Heart right ventricle (tissue), 16 donors: ENCODE measurements around the gene EGLN2. TPM values are rescaled to one million over a fixed set of nuclear protein-coding genes. Genes with fewer than 3 reads are reported as not detected.

Experiments
- ATAC-seq, 8 donors: fragments of 200-7000 bp; cut with Tn5 transposase; one replicate each; pipeline ENCODE4 v1.9.1; 2020; ENCODE audit warnings: mild to moderate bottlenecking in 8 of 8, moderate library complexity in 8 of 8, moderate number of reproducible peaks in 1 of 8
- DNase-seq, 2 donors: peaks; one replicate each; pipeline ENCODE4 v3.0.0-alpha.2; 2020
- H3K27ac ChIP-seq, 10 donors: fragments of 200-600 bp; sonication (generic) in 2 of 10; one replicate each; pipeline versions ENCODE4 v1.5.0 to v1.8.0; 2020 to 2022; ENCODE audit warnings: mild to moderate bottlenecking in 3 of 10
- H3K27me3 ChIP-seq, 7 donors: fragments of 200-600 bp; one replicate each; pipeline ENCODE4 v1.8.0; 2021 to 2022; ENCODE audit warnings: mild to moderate bottlenecking in 2 of 7
- H3K36me3 ChIP-seq, 9 donors: fragments of 200-600 bp; sonication (generic) in 1 of 9; one replicate each; pipeline versions ENCODE4 v1.5.0 to v1.8.0; 2020 to 2022; ENCODE audit warnings: mild to moderate bottlenecking in 2 of 9
- H3K4me1 ChIP-seq, 9 donors: fragments of 200-600 bp; sonication (generic) in 1 of 9; one replicate each; pipeline versions ENCODE4 v1.5.0 to v1.8.0; 2020 to 2022; ENCODE audit warnings: mild to moderate bottlenecking in 4 of 9
- H3K4me3 ChIP-seq, 10 donors: fragments of 200-600 bp; sonication (generic) in 2 of 10; one replicate each; pipeline versions ENCODE4 v1.5.0 to v1.8.0; 2020 to 2022; ENCODE audit warnings: mild to moderate bottlenecking in 7 of 10, moderate library complexity in 2 of 10
- H3K9me3 ChIP-seq, 11 donors: fragments of 200-600 bp in 10 of 11; sonication (generic) in 2 of 11; one replicate each; pipeline versions ENCODE4 v1.5.0 to v1.8.0; 2013 to 2022; ENCODE audit warnings: mild to moderate bottlenecking in 2 of 11, control low read depth in 1 of 11, moderate library complexity in 1 of 11
- CTCF ChIP-seq, 9 donors: fragments of 200-600 bp; sonication (generic) in 2 of 9; IDR thresholded peaks; one replicate each; pipeline versions ENCODE4 v1.5.0 to v1.8.0; 2021 to 2022; ENCODE audit warnings: antibody characterized with exemption in 9 of 9, mild to moderate bottlenecking in 5 of 9, moderate library complexity in 1 of 9
- WGBS, 2 donors: extraction: QIAGEN DNeasy Blood & Tissue Kit; methylation state at CpG; one replicate each; pipeline ENCODE4 v1.1.7; 2013; ENCODE audit warnings: inconsistent platforms in 1 of 2; 5-methylcytosine and 5-hydroxymethylcytosine counted together
- intact Hi-C, 10 donors: fragments of 100-400 bp; cut with DNase I; formaldehyde crosslinking; loops; one replicate each; pipeline versions ENCODE4 v1.11.1 to v1.14.2; 2022
- polyA plus RNA-seq, 2 donors: library from polyadenylated mRNA; stranded (reverse); fragments of 200-250 nt; gene quantifications; one replicate each; pipeline ENCODE4 v1.2.3, GENCODE V29; 2013
- total RNA-seq, 10 donors: library from RNA; stranded (reverse); fragmentation: NEBNext Ultra II Directional in 3 of 10; extraction: Animal tissue kit (Norgen Biotek cat#: 25700) in 3 of 10; gene quantifications; one replicate each; pipeline versions ENCODE4 v1.2.1 to v1.2.4, GENCODE V29; 2021 to 2023
- donor health status: Arrhythmogenic right ventricular cardiomyopathy.
- donor health status: ischemic (EF 13 %, LVEDD 7.1; RV severe dilation, severe dysfunction).
- donor health status: healthy with polysubstance abuse.
- donor health status: DM: no; HTN: yes; CAD: no.
- donor health status: DM: no; HTN: no; CAD: no.
- donor health status: ischemic (EF 25% LVEDD 6.9; RV normal size, moderate dysfunction).
- donor health status: ischemic (EF 25% LVEDD 5.7; RV mildly dilated, moderate dysfunction).
- donor health status: healthy.
- donor health status: DM: yes; HTN: yes; CAD: no.
- donor health status: Ischemic cardiomyopathy.
- donor health status: ischemic (EF 35%, LVEDD 5.7; RV mildly dilated, moderate dysfunction).
- donor health status: nonischemic (EF 11% LVEDD 7.7; RV severe dilation, severe dysfunction).
- donor health status: DM: yes; HTN: yes; CAD: no.
- donor health status: PGD.
- donor health status: ischemic (EF 29% LVEDD 5.4; RV normal size, mild dysfunction).
- donor health status: nonischemic (EF 23%, LVEDD 6.1; RV moderate dilation, normal function).

The EGLN2 gene
- total and polyA plus RNA-seq, 12 donors = 31.8 to 78.6 (median 46.0) TPM

GRCh38 chr19:40799558-40800338 lies 757 bp downstream of the EGLN2 start:
- DNase-seq = peak; percentile 75 to 80
- peaks cover 36 to 61% (median 55%) of the 10 kb centered on the region in 9 donors for H3K4me1 ChIP-seq

GRCh38 chr19:40800339-40800996 lies 1.5 kb downstream of the EGLN2 start:
- no peak for ATAC-seq
- TF ChIP-seq CTCF (IDR thresholded peaks at IDR 0.05) = no peak
- intact Hi-C loops = loop anchor here in 3 of 10 donors (2.0 to 10.0 kb wide), 4 partner anchors 18 to 386 kb away; partner anchors contain the start of genes ACTMAP (in 1 of the 3), PRX (in 1 of the 3) and SNRPA (in 1 of the 3)
- WGBS, 2 donors = 51 to 66% methylated on average over 27 of the region's 27 CpGs
- H3K9me3 ChIP-seq = no peaks in the 10 kb centered on the region
- peak overlapping the region; percentile 94 to 99 (median 97) for H3K27ac ChIP-seq
- no peak for DNase-seq
- H3K4me1 ChIP-seq = peaks cover 43 to 68% (median 63%) of the 10 kb centered on the region in 9 donors
- no peaks in the 10 kb centered on the region for H3K27me3 ChIP-seq
- peaks cover 0 to 51% (median 9%) of the 10 kb centered on the region in 9 donors for H3K36me3 ChIP-seq
- peak overlapping the region; percentile 76 to 97 (median 93) for H3K4me3 ChIP-seq

More at GRCh38 chr19:40799558-40800338, 757 bp downstream of the EGLN2 start:
- Histone ChIP-seq H3K9me3 (no peaks in the 10 kb centered on the region), H3K27me3 (no peaks in the 10 kb centered on the region), H3K27ac (peak overlapping the region; percentile 94 to 99 (median 97)), H3K4me3 (peak overlapping the region; percentile 76 to 97 (median 93)), H3K36me3 (peaks cover 0 to 45% (median 9%) of the 10 kb centered on the region in 9 donors)
- no peak for TF ChIP-seq CTCF (IDR thresholded peaks at IDR 0.05)
- 1 to 2% methylated on average over 40 of the region's 40 CpGs for WGBS, 2 donors
- intact Hi-C loops = loop anchor here in 5 of 10 donors (2.0 to 10.0 kb wide), 9 partner anchors 19 to 385 kb away; partner anchors contain the start of genes ACTMAP (in 4 of the 5), SNRPA (in 4 of the 5), COQ8B (in 3 of the 5) and ITPKC (in 3 of the 5)
- ATAC-seq = peak; percentile 9 to 40 (median 26)

- H3K4me1 ChIP-seq = peaks cover 48 to 73% (median 68%) of the 10 kb centered on the region in 9 donors
- intact Hi-C loops = loop anchor here in 3 of 10 donors (2.0 to 10.0 kb wide), 4 partner anchors 18 to 386 kb away; partner anchors contain the start of genes ACTMAP (in 1 of the 3), PRX (in 1 of the 3) and SNRPA (in 1 of the 3)
- peak overlapping the region; percentile 30 to 99 (median 96) for H3K27ac ChIP-seq
- no peaks in the 10 kb centered on the region for H3K27me3 ChIP-seq
- H3K4me3 ChIP-seq = peak overlapping the region; percentile 6 to 97 (median 93)
- peaks cover 0 to 54% (median 13%) of the 10 kb centered on the region in 9 donors for H3K36me3 ChIP-seq
- 63 to 73% methylated on average over 27 of the region's 27 CpGs for WGBS, 2 donors
- no peaks in the 10 kb centered on the region for H3K9me3 ChIP-seq
- TF ChIP-seq CTCF (IDR thresholded peaks at IDR 0.05) = no peak
- DNase-seq = no peak
- no peak for ATAC-seq
Observed at GRCh38 chr19:40800997-40801377, 2.0 kb downstream of the EGLN2 start.
